ENCODE measurements around the gene SNX24.
A peak's percentile ranks its signal among the peaks of the same experiment; 100 is the strongest.

Gene SNX24

DNA sequence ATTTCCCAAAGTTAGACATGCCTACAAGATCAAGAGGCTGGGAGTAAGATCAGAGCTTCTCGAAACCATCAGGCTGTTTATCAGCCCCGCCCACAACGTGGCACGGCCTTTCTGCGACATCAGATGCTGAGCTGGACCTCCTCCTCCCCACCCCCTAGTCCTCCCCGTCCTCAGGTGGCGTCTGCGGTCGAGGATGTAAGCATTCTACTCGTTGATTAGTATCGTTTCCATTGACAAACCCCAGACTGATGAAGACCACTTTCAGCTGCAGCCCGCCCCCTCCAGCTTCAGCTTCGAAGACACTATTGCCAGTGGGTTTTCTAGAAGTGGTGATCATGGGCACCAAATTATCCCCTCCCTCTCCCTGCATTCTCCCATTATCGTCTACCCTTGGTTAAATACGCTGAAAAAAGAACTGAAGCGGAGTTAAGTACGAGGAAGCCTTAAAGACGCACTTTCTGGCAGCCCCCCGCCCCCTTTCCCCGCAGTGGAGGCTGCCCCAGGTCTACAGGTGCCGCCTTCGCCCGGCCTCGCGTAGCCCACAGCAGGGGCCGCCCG is 190.0 kb downstream of the SNX24 start:
- H3K36me3 ChIP-seq (ENCODE audit: control insufficient read depth, insufficient read depth, low read length): no peaks in the 10 kb centered on the region
- H3K4me3 ChIP-seq (ENCODE audit: low read length): peak overlapping the region; percentile 95; the same call in 1 of the 2 replicates
- no CpG with 5 or more reads among the region's 27 CpGs for WGBS (ENCODE audit: insufficient coverage, insufficient read length)
- H3K4me1 ChIP-seq (ENCODE audit: control insufficient read depth, insufficient read depth, low read length): peaks cover 3% of the 10 kb centered on the region; the same call in 1 of the 2 replicates
- H3K27me3 ChIP-seq (ENCODE audit: control insufficient read depth, insufficient read depth, low read length): no peaks in the 10 kb centered on the region
- H3K9me3 ChIP-seq (ENCODE audit: control insufficient read depth, insufficient read depth, low read length): no peaks in the 10 kb centered on the region
- H3K27ac ChIP-seq (ENCODE audit: low read length): no peak overlapping the region
- no peak for DNase-seq (ENCODE audit: low read depth, low spot score)

DNA sequence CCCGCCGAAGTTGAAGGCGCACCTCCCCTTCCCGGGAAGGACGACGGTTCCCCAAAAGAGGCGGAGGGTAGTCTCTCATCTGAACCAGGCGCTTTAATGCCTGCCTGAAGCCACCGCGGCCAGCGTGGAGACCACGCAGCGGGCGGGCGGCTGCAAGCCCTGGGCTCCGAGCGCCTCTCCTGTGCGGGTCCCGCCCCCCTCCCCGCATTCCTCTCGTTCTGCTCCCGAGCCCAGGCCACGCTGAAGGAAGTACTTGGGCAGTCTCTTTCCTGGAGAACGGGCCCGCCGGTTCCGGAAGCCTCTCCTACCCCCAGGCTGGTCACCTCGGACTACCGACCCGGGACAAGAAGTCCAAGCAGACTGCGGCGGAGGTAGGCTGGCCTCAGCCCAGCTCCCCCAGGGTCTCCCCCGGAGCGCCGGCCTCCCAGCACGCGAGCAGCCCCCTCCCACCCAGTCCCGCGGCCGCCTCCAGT is 190.5 kb downstream of the SNX24 start:
- Histone ChIP-seq H3K4me3 (ENCODE audit: low read length) (peak overlapping the region; percentile 95; the same call in 1 of the 2 replicates), H3K4me1 (ENCODE audit: control insufficient read depth, insufficient read depth, low read length) (peaks cover 3% of the 10 kb centered on the region; the same call in 1 of the 2 replicates), H3K36me3 (ENCODE audit: control insufficient read depth, insufficient read depth, low read length) (no peaks in the 10 kb centered on the region), H3K27ac (ENCODE audit: low read length) (no peak overlapping the region), H3K9me3 (ENCODE audit: control insufficient read depth, insufficient read depth, low read length) (no peaks in the 10 kb centered on the region), H3K27me3 (ENCODE audit: control insufficient read depth, insufficient read depth, low read length) (no peaks in the 10 kb centered on the region)
- DNase-seq (ENCODE audit: low read depth, low spot score): no peak
- no CpG with 5 or more reads among the region's 40 CpGs for WGBS (ENCODE audit: insufficient coverage, insufficient read length)

- DNase-seq (ENCODE audit: low read depth, low spot score): no peak
- Histone ChIP-seq H3K27ac (ENCODE audit: low read length) (no peak within 1 kb of the TSS), H3K9me3 (ENCODE audit: control insufficient read depth, insufficient read depth, low read length) (no peaks in the 10 kb centered on the region), H3K4me1 (ENCODE audit: control insufficient read depth, insufficient read depth, low read length) (no peaks in the 10 kb centered on the region; the same call in 1 of the 2 replicates), H3K27me3 (ENCODE audit: control insufficient read depth, insufficient read depth, low read length) (no peaks in the 10 kb centered on the region), H3K4me3 (ENCODE audit: low read length) (peak within 1 kb of the TSS; percentile 95), H3K36me3 (ENCODE audit: control insufficient read depth, insufficient read depth, low read length) (no peaks in the 10 kb centered on the region)
- no CpG with 5 or more reads among the region's 84 CpGs for WGBS (ENCODE audit: insufficient coverage, insufficient read length)
Measured at GRCh38 chr5:123036391-123037103, 191.1 kb downstream of the SNX24 start, which contains the start of gene PPIC. PPIC (minus strand) TSS chr5:123036725; CDS start chr5:123036625, 100 bp downstream.

DNA sequence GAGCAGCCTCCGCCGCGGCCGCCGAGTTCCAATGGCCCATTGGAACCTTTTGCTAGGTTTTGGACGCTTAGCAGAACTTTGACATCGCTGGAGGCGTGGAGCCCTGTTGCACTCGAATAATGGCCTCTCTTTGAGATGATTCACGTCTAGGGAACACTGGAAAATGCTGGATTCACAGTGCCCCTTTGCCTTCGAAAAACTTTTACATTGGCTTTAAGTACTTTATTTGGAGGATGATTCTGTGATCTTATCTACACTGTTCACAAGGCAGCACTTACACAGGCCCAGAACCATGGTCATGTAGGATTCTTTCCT is 191.6 kb downstream of the SNX24 start:
- no peaks in the 10 kb centered on the region for H3K9me3 ChIP-seq (ENCODE audit: control insufficient read depth, insufficient read depth, low read length)
- H3K36me3 ChIP-seq (ENCODE audit: control insufficient read depth, insufficient read depth, low read length): no peaks in the 10 kb centered on the region
- WGBS (ENCODE audit: insufficient coverage, insufficient read length): no CpG with 5 or more reads among the region's 11 CpGs
- DNase-seq (ENCODE audit: low read depth, low spot score): no peak
- H3K27ac ChIP-seq (ENCODE audit: low read length): no peak overlapping the region
- no peaks in the 10 kb centered on the region; the same call in 1 of the 2 replicates for H3K4me1 ChIP-seq (ENCODE audit: control insufficient read depth, insufficient read depth, low read length)
- H3K27me3 ChIP-seq (ENCODE audit: control insufficient read depth, insufficient read depth, low read length): no peaks in the 10 kb centered on the region
- H3K4me3 ChIP-seq (ENCODE audit: low read length): peak overlapping the region; percentile 95; the same call in 1 of the 2 replicates

GRCh38 chr5:123039673-123040072 is 194.3 kb downstream of the SNX24 start:
- Histone ChIP-seq H3K4me1 (ENCODE audit: control insufficient read depth, insufficient read depth, low read length) (no peaks in the 10 kb centered on the region; the same call in 1 of the 2 replicates), H3K4me3 (ENCODE audit: low read length) (no peak overlapping the region), H3K27me3 (ENCODE audit: control insufficient read depth, insufficient read depth, low read length) (no peaks in the 10 kb centered on the region), H3K36me3 (ENCODE audit: control insufficient read depth, insufficient read depth, low read length) (no peaks in the 10 kb centered on the region), H3K9me3 (ENCODE audit: control insufficient read depth, insufficient read depth, low read length) (no peaks in the 10 kb centered on the region), H3K27ac (ENCODE audit: low read length) (no peak overlapping the region)
- no peak for DNase-seq (ENCODE audit: low read depth, low spot score)

DNA sequence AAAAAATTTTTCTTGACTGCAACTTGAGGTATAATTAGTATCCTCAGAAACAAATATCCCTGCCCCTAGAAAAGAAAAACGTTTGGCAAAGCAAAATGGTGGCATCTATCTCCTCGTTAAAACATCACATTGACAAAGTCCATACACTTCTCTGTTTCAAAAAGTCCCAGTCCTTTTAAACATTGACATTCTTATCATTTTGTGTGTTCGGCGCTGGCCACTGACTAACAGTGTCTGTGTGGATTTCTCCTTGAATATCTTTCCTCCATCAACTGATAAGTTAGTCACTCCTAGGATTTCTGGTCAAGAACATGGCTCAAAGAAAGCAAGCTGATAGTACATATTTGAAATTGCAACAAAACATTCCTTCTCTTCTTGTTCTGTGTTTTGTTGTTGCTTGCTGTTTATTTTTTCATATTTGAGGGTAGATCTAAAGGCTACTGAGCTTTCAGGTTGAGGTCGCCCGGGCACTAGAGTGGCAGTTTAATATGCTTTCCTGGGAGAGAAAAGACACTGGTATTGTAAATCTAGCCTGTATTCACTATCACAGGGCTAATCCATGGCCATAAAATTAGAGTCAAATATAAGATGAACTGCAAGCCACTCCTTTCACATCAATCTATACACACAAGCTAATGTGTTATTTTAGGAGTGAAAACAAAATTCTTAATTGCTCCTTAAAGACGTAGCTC is 199.7 kb downstream of the SNX24 start:
- H3K4me3 ChIP-seq (ENCODE audit: low read length): no peak overlapping the region
- H3K36me3 ChIP-seq (ENCODE audit: control insufficient read depth, insufficient read depth, low read length): no peaks in the 10 kb centered on the region
- no CpG with 5 or more reads among the region's 7 CpGs for WGBS (ENCODE audit: insufficient coverage, insufficient read length)
- DNase-seq (ENCODE audit: low read depth, low spot score): no peak
- no peaks in the 10 kb centered on the region for H3K9me3 ChIP-seq (ENCODE audit: control insufficient read depth, insufficient read depth, low read length)
- no peaks in the 10 kb centered on the region for H3K27me3 ChIP-seq (ENCODE audit: control insufficient read depth, insufficient read depth, low read length)
- no peak overlapping the region for H3K27ac ChIP-seq (ENCODE audit: low read length)
- no peaks in the 10 kb centered on the region for H3K4me1 ChIP-seq (ENCODE audit: control insufficient read depth, insufficient read depth, low read length)

DNA sequence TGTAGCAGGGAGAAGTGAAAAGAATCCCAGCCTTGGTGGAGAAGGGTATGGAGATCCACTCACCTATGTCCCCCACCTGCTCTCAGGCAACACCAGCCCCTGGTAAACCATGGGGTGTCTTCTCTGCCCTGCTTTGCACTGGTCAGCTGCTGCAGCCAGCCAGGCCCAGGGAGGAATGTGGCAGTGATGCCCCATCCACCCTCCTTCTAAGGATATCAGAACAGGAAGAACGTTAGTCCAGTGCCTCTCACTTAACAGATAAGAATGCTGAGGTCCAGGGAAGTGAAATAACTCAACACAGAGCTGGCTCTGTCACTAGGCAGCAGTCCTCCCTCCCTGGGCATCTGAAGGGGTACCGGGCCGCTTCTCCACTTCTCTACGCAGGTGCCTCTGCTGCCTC is 200.8 kb downstream of the SNX24 start:
- no peak overlapping the region for H3K4me3 ChIP-seq (ENCODE audit: low read length)
- H3K36me3 ChIP-seq (ENCODE audit: control insufficient read depth, insufficient read depth, low read length): no peaks in the 10 kb centered on the region
- no CpG with 5 or more reads among the region's 4 CpGs for WGBS (ENCODE audit: insufficient coverage, insufficient read length)
- H3K4me1 ChIP-seq (ENCODE audit: control insufficient read depth, insufficient read depth, low read length): no peaks in the 10 kb centered on the region
- no peaks in the 10 kb centered on the region for H3K9me3 ChIP-seq (ENCODE audit: control insufficient read depth, insufficient read depth, low read length)
- no peaks in the 10 kb centered on the region for H3K27me3 ChIP-seq (ENCODE audit: control insufficient read depth, insufficient read depth, low read length)
- no peak overlapping the region for H3K27ac ChIP-seq (ENCODE audit: low read length)
- DNase-seq (ENCODE audit: low read depth, low spot score): no peak

- Histone ChIP-seq H3K4me1 (ENCODE audit: control insufficient read depth, insufficient read depth, low read length) (no peaks in the 10 kb centered on the region), H3K27ac (ENCODE audit: low read length) (no peak overlapping the region), H3K27me3 (ENCODE audit: control insufficient read depth, insufficient read depth, low read length) (no peaks in the 10 kb centered on the region), H3K9me3 (ENCODE audit: control insufficient read depth, insufficient read depth, low read length) (no peaks in the 10 kb centered on the region), H3K36me3 (ENCODE audit: control insufficient read depth, insufficient read depth, low read length) (no peaks in the 10 kb centered on the region), H3K4me3 (ENCODE audit: low read length) (no peak overlapping the region)
- WGBS (ENCODE audit: insufficient coverage, insufficient read length): no CpG with 5 or more reads among the region's 1 CpG
- DNase-seq (ENCODE audit: low read depth, low spot score): no peak
Measured at GRCh38 chr5:123047706-123048105, 202.3 kb downstream of the SNX24 start.

- Histone ChIP-seq H3K36me3 (ENCODE audit: control insufficient read depth, insufficient read depth, low read length) (no peaks in the 10 kb centered on the region), H3K27me3 (ENCODE audit: control insufficient read depth, insufficient read depth, low read length) (no peaks in the 10 kb centered on the region), H3K27ac (ENCODE audit: low read length) (no peak overlapping the region), H3K4me3 (ENCODE audit: low read length) (no peak overlapping the region), H3K4me1 (ENCODE audit: control insufficient read depth, insufficient read depth, low read length) (no peaks in the 10 kb centered on the region), H3K9me3 (ENCODE audit: control insufficient read depth, insufficient read depth, low read length) (no peaks in the 10 kb centered on the region)
- no peak for DNase-seq (ENCODE audit: low read depth, low spot score)
- WGBS (ENCODE audit: insufficient coverage, insufficient read length): no CpG with 5 or more reads among the region's 2 CpGs
Measured at GRCh38 chr5:123051206-123051605, 205.8 kb downstream of the SNX24 start.

All from iPS DF 6.9 (cell line).